Hematopoietic multipotent progenitor cell treated with erythropoietin and hydrocortisone succinate and interleukin-3 and kit ligand, for 4 days (in vitro differentiated cells): Measurements from ENCODE around the gene ZRANB1.
"Not testable (repeated sequence)": the region's sequence is repeated elsewhere in the genome, so short reads cannot be mapped to it uniquely, and the experiment has no call there.

ENCODE experiments used
- DNase-seq: peaks from one replicate; pipeline ENCODE4 v3.0.0-alpha.2; 2015

ZRANB1 gene

DNA sequence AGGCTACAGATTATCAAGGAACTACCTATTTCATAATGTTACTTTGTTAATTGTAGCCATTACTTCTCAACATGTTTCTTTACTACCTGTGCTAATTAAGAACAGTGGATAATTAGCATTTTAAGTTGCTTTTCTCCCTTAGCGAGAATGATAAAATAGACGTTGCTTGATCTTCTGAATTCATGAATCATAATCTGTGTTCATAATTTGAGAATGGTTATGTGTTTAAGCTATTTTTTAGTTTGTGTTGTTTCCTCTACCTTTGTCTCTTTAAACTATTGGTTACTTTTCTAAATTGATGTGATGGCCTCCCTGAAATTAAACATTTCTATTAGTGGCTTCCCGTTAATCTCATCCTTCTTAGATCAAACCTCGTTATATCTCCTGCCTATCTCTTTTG, at the start of gene ZRANB1:
Gene ZRANB1, plus strand, starts transcription at position 301 of the 400 bp plus-strand sequence. CDS start 371 bp downstream, outside the sequence.
- no peak for DNase-seq

DNA sequence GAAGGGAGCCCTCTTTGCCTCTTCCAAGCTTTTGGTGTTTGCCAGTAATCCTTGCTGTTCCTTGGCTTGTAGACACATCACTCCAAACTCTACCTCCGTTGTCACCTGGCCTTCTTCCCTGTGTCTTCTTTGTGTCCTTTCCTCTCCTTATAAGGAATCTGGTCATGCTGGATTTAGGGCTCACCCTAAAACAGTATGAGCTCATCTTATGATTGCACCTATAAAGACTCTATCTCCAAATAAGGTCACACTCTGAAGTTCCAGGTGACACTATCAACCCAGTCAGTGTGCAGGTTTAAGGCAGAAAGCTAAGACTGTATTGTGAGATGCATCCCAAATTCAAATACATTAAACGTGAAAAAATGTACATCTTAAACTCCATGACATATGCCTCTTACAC, 49.0 kb upstream of the ZRANB1 start:
- DNase-seq = no peak

DNA sequence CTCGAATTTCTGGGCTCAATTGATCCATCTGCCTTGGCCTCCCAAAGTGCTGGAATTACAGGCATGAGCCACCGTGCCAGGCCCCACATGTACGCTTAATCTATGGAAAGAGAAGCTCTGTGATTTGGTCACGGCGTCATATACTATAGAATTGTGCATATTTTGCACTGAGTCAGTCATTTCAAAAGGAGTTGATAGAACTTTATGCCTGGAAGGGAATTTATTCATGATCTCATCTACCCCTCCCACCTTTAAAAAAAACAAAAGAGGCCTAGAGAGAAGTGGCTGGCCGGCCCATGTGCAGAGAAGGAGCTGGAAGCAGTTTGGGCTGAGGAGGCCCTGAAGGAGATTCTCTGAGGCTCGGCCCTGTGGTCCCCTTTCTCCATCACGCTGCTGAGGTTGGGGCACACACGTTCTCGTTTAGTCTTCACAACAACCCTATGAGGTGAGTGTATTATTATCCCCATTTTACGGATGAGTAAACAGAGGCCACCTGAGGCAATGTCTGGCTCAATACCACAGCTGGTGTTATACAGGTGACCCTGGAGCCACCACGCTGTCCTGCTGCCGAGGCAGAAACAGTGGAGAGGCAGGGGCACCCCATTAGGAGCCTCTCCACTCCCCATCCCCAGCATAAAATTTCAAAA, 47.2 kb upstream of the ZRANB1 start:
- DNase-seq = no peak

DNA sequence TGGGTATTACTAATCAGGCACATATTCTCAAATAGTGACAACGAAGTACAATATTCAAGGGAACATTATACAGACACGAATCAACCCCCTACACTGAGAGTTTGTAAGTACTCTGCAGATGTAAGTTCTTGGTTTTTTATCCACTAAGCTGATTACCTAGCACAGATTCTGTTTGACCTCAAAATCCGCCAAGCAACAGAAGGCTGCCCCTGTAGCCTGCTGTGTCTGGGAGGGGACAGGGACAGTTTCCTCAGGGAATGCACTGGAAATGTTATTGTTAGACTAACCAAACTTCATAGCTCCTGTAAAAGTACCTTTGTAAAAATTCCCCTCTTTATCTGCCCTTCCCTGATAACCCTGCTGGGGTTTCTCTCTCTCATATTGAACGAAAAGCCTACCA, 45.2 kb upstream of the ZRANB1 start:
- no peak for DNase-seq

DNA sequence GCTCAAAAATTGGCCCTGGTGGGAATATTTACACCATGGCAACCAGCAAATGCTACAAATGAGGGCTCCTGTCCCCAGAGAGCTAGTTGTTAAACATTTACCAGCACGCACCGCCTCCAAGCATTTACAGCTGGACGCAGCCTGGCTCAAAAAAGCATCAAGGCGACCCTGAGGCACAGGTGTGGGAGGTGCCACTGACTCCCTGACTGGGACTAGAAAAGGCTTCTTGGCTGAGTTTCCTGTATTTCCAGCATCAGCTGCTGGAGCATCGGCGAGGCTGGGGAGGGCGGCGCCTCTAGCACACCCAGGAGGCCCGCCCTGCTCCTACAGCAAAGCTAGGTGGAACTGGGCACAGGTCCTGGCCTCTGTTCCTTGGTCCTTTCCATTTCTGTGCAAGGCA, 43.5 kb upstream of the ZRANB1 start:
- no peak for DNase-seq

DNA sequence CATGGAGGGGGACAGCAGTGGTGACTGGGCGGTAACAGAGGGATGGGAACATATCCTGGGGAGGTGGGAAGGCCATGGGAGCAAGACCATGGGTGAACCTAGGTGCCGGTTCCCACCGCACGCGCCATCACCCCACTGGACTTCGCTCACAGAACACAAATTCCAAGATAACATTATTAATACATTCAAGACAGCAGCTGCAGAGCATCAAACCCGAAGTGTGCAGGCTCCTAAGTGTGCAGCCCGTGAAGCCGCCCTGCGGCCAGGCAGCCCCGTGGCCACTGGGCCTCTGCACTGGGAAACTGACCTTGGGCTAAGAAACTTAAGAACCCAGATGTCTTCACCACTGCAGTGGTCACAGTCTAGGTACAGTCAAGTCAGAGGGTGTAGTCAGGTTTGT, 42.8 kb upstream of the ZRANB1 start:
- DNase-seq = no peak

DNA sequence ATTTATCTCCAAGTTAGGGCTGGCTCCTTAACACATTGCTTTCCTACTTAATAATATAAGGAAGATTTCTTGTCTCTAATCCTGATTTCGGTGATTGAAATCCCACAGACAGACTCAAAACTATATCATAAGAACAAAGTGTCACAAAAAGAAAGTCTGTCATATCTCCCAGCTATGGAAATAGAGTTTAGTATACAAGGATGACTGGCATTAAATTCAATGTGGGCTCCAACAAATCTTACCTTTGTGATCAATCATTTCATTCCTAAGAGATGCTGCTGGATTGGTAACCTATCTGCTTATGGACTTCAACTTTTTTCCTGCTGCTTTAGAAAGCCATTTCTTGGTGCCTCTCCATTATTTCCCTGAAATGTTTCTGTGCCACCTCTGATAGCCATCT, 39.5 kb upstream of the ZRANB1 start:
- no peak for DNase-seq

DNA sequence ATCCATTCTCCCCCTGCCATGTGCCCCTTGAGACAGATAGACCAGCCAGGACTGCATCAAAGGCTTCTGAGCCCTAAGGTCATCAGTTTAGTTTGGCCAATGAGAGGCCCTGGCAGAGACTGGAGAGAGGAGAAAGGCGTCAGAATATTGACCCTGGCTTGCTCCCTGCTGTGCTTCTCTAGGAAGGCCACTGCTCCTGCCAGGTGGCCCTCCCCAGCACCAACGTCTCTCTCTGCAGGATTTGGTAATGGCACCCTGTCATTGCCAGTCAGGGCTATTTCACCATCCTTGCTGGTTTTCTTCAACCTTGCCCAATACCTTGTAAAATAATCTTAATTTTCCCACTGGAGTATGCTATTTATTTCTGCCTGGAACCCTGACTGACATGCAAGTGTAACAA, 38.8 kb upstream of the ZRANB1 start:
- DNase-seq = peak; percentile 24

DNA sequence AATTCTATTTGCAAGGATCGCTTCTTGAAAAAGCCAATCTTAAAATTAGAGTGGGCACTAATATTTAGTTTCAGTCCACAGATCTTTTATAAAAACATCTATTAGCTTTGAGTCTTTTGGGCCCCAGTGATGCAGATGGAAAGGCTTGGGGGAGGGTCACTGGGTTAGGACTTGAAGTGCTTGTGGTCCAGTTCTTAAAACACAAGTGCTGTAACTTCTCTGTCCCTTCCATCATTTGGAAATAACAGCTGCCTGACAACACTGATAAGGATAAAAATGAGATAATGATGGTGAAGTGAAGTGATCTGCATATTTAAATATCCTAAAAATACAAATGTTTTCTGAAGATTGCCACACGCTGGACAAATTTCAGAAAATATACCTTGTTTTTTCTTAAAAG, 37.1 kb upstream of the ZRANB1 start:
- peak; percentile 51 for DNase-seq

DNA sequence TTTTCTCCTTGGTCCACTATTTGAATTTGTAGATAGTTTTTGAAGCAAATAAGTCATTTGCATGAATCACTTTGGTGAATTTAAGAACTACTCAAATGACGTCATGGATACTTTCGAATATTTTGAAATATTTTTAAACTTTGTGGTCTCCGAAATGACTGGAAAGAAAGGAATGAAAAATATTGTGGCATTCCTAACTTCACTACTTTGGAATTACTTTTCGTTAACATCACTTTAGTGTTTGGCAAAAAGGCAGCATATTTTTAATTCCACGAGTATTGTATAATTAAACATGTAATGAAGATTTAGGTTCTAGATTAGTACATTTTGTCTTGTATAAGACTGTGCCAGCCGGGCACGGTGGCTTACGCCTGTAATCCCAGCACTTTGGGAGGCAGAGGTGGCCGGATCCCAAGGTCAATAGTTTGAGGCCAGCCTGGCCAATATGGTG, 35.3 kb upstream of the ZRANB1 start:
- no peak for DNase-seq

DNA sequence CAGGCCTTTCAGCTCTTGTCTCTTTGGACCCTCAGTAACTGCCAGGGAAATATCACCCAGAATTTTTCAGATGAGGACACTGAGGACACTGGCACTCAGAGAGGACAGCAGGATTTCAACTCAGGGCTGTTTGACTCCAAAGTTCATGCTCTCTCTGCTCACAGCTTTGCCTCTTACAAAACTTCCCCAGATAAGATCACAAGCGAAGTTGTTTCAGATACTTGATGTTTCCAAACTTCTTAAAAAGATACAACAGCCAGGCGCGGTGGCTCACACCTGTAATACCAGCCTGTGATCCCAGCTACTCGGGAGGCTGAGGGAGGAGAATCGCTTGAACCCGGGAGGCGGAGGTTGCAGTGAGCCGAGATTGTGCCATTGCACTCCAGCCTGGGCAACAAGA, 32.4 kb upstream of the ZRANB1 start:
- DNase-seq = peak; percentile 52

DNA sequence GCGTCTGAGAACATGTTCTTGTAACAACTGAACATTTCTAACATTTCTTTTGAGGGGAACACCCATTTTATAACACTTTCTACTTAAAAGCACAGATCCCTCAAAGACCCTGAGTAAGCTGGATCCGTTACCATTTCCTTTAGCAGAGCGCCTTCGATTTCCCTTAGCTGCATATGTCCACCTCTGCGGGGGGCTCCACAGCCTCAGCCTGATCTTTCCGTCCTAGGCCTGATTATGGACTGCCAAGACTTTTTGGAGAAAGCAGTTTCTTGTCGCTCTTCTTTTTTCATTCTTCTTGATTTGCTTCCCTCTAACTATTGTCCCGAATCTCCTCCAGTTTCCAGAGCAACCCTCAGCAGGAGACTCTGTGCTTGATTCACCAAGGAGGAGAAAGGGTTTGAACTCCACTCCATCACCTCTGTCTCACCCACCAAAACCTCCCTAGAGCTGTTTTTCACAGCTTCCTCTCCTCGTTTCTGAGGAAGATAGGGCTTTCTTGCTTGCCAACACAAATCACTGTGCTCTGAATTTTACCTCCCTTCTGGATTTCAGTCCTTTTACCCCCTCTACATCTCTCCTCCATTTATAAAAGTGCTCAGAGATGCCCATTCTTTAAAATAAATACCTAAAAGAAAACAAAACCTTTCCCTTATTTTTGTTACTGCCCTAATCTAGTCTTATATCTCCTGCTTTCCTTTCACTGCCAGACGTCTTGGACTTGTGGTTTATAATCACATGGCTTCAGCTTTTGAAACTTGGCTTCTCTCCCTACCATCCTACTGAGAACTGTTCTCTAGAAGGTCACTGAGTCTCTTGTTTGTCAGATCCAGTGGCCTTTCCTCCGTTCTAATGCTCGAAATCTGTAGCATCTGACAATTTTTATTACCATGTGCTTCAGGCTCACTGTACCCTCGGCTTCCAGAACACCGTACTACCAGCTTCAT, 30.5 kb upstream of the ZRANB1 start:
- DNase-seq = peak; percentile 92

DNA sequence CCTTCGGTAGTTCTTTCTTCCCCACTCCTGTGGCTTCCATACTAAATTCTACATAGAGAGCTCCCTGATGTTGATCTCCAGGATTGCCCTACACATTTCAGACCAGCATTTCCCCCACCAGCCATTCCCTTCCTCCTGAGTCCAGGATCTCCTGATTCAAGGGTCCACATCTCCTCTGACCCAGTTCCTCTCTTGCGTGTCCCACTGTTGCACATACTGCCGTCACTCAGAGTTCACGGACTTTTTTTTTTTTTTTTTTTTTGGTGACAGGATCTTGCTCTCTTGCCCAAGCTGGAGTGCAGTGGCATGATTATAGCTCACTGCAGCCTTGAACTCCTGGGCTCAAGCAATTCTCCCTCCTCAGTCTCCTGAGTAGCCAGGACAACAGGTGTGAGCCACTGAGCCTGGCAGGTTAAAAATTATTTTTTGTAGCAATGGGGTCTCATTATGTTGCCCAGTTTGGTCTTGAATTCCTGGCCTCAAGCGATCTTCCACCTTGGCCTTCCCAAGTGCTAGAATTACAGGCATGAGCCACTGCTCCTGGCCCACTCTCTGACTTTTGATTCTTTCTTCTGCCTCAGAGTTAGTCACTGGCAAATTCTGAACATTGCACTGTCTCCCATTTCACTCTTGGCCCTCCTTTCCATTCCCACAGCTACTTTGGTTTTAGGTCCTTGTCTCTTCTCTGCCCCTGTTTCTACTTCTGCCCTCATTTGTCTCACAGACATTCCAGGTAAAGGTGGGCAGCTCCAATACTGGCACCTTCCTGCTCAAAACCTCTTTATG, 29.6 kb upstream of the ZRANB1 start:
- peak; percentile 37 for DNase-seq

DNA sequence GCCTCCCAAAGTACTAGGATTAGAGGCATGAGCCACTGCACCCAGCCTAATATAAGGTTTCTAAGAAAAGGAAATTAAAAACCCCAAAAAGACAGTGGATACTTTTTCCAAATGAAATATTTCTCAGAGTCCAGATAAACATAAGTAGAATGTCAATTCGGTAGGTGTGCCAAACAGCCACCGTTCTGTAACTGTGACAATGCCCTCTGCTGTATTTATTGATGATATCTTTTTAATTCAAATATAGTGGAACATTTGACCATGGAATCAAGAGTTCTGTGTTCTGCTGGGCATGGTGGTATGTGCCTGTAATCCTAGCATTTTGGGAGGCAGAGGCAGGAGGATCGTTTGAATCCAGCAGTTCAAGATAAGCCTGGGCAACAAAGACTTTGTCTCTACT, 28.8 kb upstream of the ZRANB1 start:
- DNase-seq = no peak

DNA sequence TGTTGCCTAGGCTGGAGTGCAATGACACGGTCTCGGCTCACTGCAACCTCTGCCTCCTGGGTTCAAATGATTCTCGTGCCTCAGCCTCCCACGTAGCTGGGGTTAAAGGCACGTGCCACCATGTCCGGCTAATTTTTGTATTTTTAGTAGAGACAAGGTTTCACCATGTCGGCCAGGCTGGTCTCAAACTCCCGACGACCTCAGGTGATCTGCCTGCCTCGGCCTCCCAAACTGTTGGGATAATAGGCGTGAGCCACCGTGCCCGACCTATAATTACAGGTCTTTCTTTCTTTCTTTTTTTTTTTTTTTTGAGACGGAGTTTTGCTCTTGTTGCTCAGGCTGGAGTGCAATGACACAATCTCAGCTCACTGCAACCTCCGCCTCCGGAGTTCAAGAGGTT, 27.5 kb upstream of the ZRANB1 start:
- DNase-seq = not testable (repeated sequence)

DNA sequence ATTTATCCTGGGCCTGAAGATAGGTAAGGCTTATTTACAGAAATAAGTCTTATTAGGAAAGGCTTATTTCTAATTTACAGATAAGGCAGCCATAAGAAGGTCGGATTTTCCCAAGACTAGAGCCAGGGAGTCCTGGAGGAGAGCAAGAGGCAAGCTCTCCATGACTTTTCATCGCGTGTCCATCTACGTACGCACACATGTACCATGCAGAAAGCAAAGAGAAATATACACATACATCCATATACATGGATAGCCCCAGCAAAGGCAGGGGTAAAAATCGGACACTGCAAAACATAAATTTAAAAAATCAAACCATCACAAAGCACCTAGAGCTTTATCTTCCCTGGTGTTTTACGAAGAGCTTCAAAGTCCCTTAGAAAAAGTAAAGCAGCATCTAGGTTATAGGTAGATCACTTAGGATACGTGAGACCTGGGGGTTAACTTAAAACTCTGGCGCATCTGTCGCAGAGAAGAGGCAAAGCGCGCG, 25.8 kb upstream of the ZRANB1 start:
- no peak for DNase-seq

DNA sequence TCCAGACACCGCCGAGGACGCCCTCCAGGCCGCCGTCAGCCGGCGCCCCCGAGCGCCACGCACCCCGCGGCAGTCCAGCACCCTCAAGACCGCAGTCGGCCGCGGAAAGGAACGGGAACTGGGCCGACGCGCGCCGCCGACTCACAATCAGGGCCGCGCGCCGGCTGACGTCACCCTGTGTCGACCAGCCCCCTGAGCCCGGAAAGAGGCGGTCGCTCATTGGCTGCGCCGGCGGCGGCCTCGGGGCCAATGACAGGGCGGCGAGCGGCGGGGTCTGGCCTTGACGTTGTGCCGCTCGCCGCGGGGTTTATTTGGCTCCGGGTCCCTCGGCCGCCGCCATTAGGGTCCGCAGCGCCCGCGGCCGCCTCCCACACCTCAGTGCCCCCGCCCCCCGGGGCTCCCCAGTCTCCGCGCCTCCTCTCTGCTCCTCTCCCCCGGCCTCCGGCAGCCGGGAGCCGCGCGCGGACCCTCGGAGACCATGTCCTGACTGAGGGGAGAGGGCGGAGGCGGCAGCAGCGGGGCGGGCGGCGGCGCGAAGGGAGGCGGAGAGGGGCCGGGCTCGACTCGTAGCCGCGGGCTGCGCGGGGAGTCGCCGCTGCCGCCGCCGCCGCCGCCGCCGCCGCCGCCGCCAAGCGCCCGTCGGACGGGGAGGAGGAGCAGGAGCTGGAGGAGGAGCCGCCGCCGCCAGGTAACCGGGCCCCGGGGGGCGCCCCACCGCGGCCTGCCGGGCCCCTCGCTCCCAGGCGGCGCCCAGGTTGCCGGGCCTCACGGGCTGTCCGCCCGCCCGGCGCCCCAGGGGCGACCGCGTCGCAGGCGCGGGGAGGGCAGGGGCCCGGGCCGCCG, 25.1 kb upstream of the ZRANB1 start:
- peak; percentile 98 for DNase-seq

DNA sequence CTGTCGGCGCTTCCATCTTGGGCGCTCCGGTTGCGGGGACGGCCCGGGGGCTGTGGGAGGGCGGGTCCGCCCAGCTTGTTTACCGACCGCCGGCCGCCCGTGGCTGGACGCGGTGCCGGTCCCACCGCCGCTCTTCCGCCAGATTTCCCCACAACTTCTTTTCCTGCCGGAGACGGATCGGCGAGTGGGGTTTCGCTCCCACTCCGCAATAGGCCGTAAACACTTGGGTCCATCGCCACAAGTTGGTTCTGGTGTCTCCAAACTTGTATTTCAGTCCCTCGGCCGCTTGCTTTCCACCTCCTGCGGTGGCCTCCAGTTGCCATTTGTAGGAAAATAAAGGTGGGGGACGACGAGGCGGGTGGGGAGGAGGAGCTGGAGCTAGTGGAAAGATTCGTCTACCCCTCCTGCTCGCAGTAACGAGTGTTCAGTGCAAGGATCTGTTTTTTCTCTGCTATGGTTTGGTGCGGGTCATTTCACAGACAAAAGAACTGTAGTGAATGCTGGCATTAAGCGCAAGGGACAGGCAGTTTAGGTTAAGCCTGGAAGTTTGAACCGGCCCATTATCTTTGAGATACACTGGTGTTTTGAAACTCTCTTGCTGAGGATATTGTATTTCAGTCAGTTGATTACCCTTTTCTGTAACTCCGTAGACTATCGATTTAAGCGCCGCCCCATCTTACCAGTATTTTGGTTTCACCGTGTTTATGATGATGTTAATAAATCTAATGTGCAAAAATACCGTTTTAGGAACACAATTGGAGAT, 24.3 kb upstream of the ZRANB1 start:
- peak; percentile 71 for DNase-seq

DNA sequence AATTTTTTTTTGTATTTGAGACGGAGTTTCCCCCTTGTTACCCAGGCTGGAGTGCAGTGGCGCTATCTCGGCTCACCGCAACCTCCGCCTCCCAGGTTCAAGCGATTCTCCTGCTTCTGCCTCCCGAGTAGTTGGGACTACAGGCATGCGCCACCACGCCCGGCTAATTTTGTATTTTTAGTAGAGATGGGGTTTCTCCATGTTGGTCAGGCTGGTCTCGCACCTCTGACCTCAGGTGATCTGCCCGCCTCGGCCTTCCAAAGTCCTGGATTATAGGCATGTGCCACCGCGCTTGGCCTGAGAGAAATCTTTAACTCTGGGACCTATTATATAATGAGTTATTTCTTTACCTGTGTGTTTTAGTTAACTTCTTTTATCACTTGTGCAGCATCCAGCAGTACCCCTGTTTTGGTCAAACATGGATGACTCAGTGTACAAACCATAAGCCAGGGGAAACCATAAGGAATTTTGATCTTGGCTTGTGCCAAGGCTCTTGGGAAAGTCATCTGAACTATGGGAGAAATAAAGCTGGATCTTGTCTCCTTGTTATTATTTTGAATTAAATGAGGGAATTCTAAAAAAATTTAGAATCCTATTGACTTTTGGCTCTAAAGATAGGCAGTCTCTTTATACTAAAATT, 23.6 kb upstream of the ZRANB1 start:
- DNase-seq = no peak

DNA sequence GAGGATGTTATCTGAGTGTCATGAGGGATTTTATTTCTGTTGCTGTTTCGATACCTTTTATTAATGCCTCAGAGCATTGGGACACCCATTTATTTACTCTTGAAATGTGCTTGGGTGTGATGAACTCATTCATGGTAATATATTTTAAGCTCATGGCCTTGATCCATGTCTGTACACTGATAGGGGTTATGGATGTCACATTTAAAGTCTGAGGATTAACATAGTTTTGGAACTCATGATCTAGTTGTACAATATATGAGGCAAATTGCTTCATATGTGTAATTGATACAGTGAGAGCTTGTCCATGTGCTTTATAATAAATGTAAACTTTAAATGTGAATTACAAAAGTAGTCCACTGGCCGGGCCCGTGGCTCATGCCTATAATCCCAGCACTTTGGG, 23.0 kb upstream of the ZRANB1 start:
- no peak for DNase-seq

DNA sequence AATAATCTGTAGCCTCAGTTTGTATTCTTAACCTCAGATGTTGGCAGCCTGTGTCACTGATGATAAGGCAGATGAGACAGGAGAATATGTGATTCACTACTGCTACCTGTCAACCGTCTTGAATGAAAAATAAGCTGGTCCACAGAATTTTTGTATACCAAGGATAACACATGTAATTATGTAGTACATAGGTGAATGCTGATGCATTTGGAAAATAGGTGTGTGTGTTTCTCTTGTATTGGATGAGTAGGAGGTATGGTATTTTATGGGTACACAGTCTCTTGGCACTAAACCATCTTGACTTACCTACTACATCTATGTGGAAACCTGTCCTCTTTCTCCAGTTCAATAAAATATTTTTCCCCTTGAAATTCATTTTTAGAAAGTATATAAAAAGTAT, 20.7 kb upstream of the ZRANB1 start:
- DNase-seq = no peak
